Midbrain (tissue), 1 donor: Measurements from ENCODE around the gene C18orf54.
"Not testable (repeated sequence)": the region's sequence is repeated elsewhere in the genome, so short reads cannot be mapped to it uniquely, and the experiment has no call there.

Experiments
- DNase-seq: peaks from one replicate; lab custom pipeline; 2025; lab: John Stamatoyannopoulos, UW

Gene C18orf54

GRCh38 chr18:54386800-54387495, 29.2 kb downstream of the C18orf54 start:
- DNase-seq = not testable (repeated sequence)

GRCh38 chr18:54387631-54388030, 29.9 kb downstream of the C18orf54 start:
- DNase-seq = no peak

- no peak for DNase-seq
Observed at GRCh38 chr18:54388203-54389142, 30.8 kb downstream of the C18orf54 start.

- DNase-seq = no peak
Observed at GRCh38 chr18:54389143-54389505, 31.4 kb downstream of the C18orf54 start.

- DNase-seq = no peak
Observed at GRCh38 chr18:54390838-54391237, 33.1 kb downstream of the C18orf54 start.

GRCh38 chr18:54392543-54393023, 34.9 kb downstream of the C18orf54 start:
- peak; percentile 76 for DNase-seq

GRCh38 chr18:54393648-54394294, 36.1 kb downstream of the C18orf54 start:
- DNase-seq = no peak

GRCh38 chr18:54396760-54397159, 39.1 kb downstream of the C18orf54 start:
- DNase-seq = no peak

GRCh38 chr18:54405290-54405689, 47.6 kb downstream of the C18orf54 start:
- DNase-seq = no peak

GRCh38 chr18:54411781-54412180, 54.1 kb downstream of the C18orf54 start:
- DNase-seq = no peak

GRCh38 chr18:54415086-54415485, 57.4 kb downstream of the C18orf54 start:
- no peak for DNase-seq

GRCh38 chr18:54416436-54416835, 58.7 kb downstream of the C18orf54 start:
- no peak for DNase-seq

GRCh38 chr18:54423831-54424230, 66.1 kb downstream of the C18orf54 start:
- DNase-seq = no peak

GRCh38 chr18:54426085-54426665, 68.5 kb downstream of the C18orf54 start:
- DNase-seq = no peak
